Measurements from ENCODE around the gene CLDN10.

- TF ChIP-seq CTCF (IDR thresholded peaks at IDR 0.05; ENCODE audit: control extremely low read depth in 1 of 3, insufficient read depth in 1 of 3, low read depth in 1 of 3, low read length in 3 of 3) (no peak), SIN3A (conservative IDR thresholded peaks at IDR 0.05 in 1 of 2, IDR thresholded peaks at IDR 0.05 in 1 of 2; ENCODE audit: low read depth in 1 of 2, low read length in 2 of 2) (no peak), CBX5 (IDR thresholded peaks at IDR 0.05; ENCODE audit: low read depth, low read length) (no peak), TAF1 (IDR thresholded peaks at IDR 0.05; ENCODE audit: low read depth, low read length) (no peak), MAX (IDR thresholded peaks at IDR 0.05) (no peak), ATF3 (IDR thresholded peaks at IDR 0.05; ENCODE audit: insufficient read depth, low read depth, low read length) (no peak), CHD2 (IDR thresholded peaks at IDR 0.05; ENCODE audit: low read length) (no peak), CEBPB (IDR thresholded peaks at IDR 0.05; ENCODE audit: low read depth, low read length) (no peak), USF2 (IDR thresholded peaks at IDR 0.05; ENCODE audit: low read length) (no peak), YY1 (IDR thresholded peaks at IDR 0.05; ENCODE audit: low read depth, low read length) (no peak), EP300 (IDR thresholded peaks at IDR 0.05; ENCODE audit: borderline replicate concordance in 1 of 2, low read depth in 2 of 2, low read length in 2 of 2) (no peak), SUZ12 (IDR thresholded peaks at IDR 0.05; ENCODE audit: low read length) (no peak)
Observed at GRCh38 chr13:95546919-95547318, 5.6 kb upstream of the CLDN10 start.
